Activated T-helper 2 cell treated with anti-CD3 and anti-CD28 coated beads, Interferon-gamma antibody, Interleukin-2, Interleukin-4, amounts not matched to agents 10 μg/mL and 5 μg/mL and 100 μg/mL, durations not matched to agents 14 hours and 24 hours and 36 hours (primary cell): ENCODE data around the gene TRHDE. TPM values are rescaled to one million over a fixed set of nuclear protein-coding genes. Genes with fewer than 3 reads are reported as not detected.
"Not testable (repeated sequence)": the region's sequence is repeated elsewhere in the genome, so short reads cannot be mapped to it uniquely, and the experiment has no call there.

Source experiments
- DNase-seq: peaks from one replicate; pipeline ENCODE4 v3.0.0; 2021; ENCODE audit warnings: low spot score
- H3K27ac Mint-ChIP-seq: one replicate; pipeline ENCODE4 v1.8.0; 2021; ENCODE audit warnings: mixed read lengths
- H3K27me3 Mint-ChIP-seq: one replicate; pipeline ENCODE4 v1.8.0; 2021; ENCODE audit warnings: low read depth, mixed read lengths
- H3K36me3 Mint-ChIP-seq: one replicate; pipeline ENCODE4 v1.8.0; 2021; ENCODE audit warnings: low read depth, mixed read lengths
- H3K4me1 Mint-ChIP-seq: one replicate; pipeline ENCODE4 v1.8.0; 2021; ENCODE audit warnings: low read depth, mixed read lengths
- H3K4me3 Mint-ChIP-seq: one replicate; pipeline ENCODE4 v1.8.0; 2021; ENCODE audit warnings: low read depth, mild to moderate bottlenecking, moderate library complexity, mixed read lengths
- H3K9me3 Mint-ChIP-seq: one replicate; pipeline ENCODE4 v1.8.0; 2021; ENCODE audit warnings: mixed read lengths
- intact Hi-C: fragments of 100-400 bp; cut with micrococcal nuclease; formaldehyde crosslinking; loops from one replicate; pipeline ENCODE4 v1.15.1; 2023
- total RNA-seq: library from RNA; stranded (reverse); gene quantifications from 2 replicates; pipeline ENCODE4 v1.2.3, GENCODE V29; 2022

TRHDE gene
- total RNA-seq, 1 donor from 2014 or later, result not detected

DNA sequence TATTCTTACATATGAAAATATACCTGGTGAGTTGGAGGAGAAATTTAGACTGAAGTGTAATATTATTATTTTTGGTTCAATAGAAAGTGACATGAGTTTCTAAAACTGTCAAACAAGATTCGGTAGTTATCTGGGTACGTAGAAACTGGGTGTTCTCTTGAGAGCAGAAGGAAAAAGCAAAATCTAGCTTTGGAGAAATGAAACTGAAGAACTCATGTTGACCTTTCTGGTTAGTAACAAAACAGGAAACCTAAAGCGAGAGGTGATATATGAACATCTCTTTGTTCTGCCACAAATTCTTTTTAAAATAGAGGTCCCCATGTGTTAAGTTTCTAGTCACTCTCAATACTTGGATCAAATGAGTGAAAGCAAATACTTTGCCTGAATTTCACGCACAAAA lies 401.7 kb downstream of the TRHDE start:
- no peak overlapping the region for H3K27ac Mint-ChIP-seq
- no peaks in the 10 kb centered on the region for H3K4me1 Mint-ChIP-seq
- no peaks in the 10 kb centered on the region for H3K27me3 Mint-ChIP-seq
- H3K9me3 Mint-ChIP-seq, result peaks cover 5% of the 10 kb centered on the region
- no peaks in the 10 kb centered on the region for H3K36me3 Mint-ChIP-seq
- H3K4me3 Mint-ChIP-seq, result no peak overlapping the region
- no peak for DNase-seq
- intact Hi-C loops, result no loop called here

GRCh38 chr12:72676556-72676955 lies 404.4 kb downstream of the TRHDE start:
- H3K9me3 Mint-ChIP-seq, result peaks cover 5% of the 10 kb centered on the region
- no peaks in the 10 kb centered on the region for H3K36me3 Mint-ChIP-seq
- DNase-seq, result no peak
- H3K4me3 Mint-ChIP-seq, result no peak overlapping the region
- no peak overlapping the region for H3K27ac Mint-ChIP-seq
- intact Hi-C loops, result no loop called here
- no peaks in the 10 kb centered on the region for H3K27me3 Mint-ChIP-seq
- no peaks in the 10 kb centered on the region for H3K4me1 Mint-ChIP-seq

DNA sequence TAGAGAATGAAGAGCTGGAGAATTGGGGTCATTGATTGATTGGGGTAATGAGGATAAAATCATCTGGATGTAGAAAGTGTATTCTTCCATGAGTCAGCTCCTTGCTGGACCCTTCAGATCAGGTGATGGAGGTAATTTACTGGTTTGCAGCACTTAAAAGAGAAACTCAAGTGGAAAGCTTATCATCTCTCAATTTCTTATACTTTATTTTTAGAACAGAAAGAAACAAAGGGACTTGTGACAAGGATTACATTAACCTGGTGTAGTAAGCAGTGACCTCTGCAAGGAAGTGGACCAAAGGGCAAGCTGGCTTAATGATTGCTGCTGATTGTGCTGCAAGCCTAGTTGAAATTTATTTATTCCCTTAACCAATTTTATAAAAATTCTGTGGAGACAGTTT lies 405.0 kb downstream of the TRHDE start:
- Mint-ChIP-seq H3K9me3 (peaks cover 5% of the 10 kb centered on the region), H3K4me3 (no peak overlapping the region), H3K27ac (no peak overlapping the region), H3K4me1 (no peaks in the 10 kb centered on the region), H3K36me3 (no peaks in the 10 kb centered on the region), H3K27me3 (no peaks in the 10 kb centered on the region)
- intact Hi-C loops, result no loop called here
- no peak for DNase-seq

DNA sequence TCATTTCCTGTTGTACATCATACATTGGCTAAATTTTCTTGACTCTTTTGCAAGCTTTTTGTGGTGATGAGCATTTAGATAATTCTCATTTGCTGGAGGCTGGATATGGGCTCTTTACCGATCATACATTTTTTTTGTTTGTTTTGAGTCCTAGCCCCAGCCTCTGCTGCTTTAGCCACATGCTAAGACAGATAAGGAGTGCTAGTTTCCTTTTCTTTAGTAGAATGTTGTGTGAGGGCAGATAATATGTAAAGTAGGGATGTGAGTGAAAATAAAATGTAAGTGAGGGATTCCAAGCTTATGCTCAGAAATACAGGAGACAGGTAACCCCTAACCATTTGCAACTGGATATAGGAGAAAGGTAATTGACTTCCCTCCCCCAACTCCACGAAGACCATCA lies 405.7 kb downstream of the TRHDE start:
- Mint-ChIP-seq H3K4me3 (no peak overlapping the region), H3K4me1 (no peaks in the 10 kb centered on the region), H3K9me3 (peaks cover 5% of the 10 kb centered on the region), H3K36me3 (no peaks in the 10 kb centered on the region), H3K27ac (no peak overlapping the region), H3K27me3 (no peaks in the 10 kb centered on the region)
- intact Hi-C loops, result no loop called here
- no peak for DNase-seq

DNA sequence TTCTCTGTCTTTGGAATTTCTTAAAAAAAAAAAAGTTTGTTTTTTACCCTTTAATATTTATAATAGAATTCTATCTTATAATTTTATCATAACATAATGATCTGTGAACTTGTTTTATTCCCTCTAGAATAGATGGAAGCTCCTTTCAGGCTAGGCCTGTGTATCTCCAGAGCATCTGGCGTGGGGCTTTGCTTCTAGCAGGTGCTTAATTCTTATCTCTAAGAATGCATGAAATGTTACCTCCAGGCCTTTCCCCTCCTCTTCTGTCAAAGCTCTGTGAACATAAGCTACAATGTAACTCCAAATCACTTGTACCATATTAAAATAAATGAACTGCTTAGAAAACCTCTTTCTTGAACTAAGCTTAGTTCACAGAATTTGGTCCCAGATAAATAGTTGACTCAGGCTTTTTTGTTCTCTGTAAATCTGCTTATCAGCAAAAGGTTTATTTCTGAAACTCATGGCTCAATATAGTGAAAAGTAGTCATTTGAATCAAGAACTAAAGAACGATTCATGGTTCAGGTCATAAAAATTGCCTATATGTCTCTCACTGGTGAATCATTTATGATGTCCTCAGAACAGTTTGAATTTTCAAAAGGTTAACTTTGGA lies 407.1 kb downstream of the TRHDE start:
- no peaks in the 10 kb centered on the region for H3K9me3 Mint-ChIP-seq
- H3K27me3 Mint-ChIP-seq, result no peaks in the 10 kb centered on the region
- no peaks in the 10 kb centered on the region for H3K4me1 Mint-ChIP-seq
- no peaks in the 10 kb centered on the region for H3K36me3 Mint-ChIP-seq
- DNase-seq, result no peak
- H3K27ac Mint-ChIP-seq, result no peak overlapping the region
- H3K4me3 Mint-ChIP-seq, result no peak overlapping the region
- intact Hi-C loops, result no loop called here

DNA sequence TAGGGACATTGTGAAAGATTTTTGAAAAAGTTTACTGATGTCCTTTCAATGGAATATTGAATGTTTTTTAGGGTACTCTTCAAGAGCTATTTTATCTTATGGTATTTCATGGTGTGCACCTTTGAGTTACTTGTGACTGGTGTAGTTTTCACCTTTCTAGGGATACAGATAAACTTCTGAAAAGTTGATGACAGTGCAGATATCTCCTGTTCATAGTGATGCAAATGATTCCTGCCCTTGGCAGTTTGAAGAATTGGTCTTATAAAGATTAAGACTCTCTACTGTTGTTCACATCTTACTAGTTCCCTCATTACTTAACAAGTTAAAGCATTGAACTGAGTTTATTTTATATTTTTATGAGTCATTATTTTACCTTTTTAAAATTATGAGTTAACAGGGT lies 408.9 kb downstream of the TRHDE start:
- no peak overlapping the region for H3K4me3 Mint-ChIP-seq
- H3K36me3 Mint-ChIP-seq, result no peaks in the 10 kb centered on the region
- H3K27me3 Mint-ChIP-seq, result no peaks in the 10 kb centered on the region
- intact Hi-C loops, result no loop called here
- H3K4me1 Mint-ChIP-seq, result no peaks in the 10 kb centered on the region
- H3K9me3 Mint-ChIP-seq, result no peaks in the 10 kb centered on the region
- no peak for DNase-seq
- H3K27ac Mint-ChIP-seq, result no peak overlapping the region

DNA sequence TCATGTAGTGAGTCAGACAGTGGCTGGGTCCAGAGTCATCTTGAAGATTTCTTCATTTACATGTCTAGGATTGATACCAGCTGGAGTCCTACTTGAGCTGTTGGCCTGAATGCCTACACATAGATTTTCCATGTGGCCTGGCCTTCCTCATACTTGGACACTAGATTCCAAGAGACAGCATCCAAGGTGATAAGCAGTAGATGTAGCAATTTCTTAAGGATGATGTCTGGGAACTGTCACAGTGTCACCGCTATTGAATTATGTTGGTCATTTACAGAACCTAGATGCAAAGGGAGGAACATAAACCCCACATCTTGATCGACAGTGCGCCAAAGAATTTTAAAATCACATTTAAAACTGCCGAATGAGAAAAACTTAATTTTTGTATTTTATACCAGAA lies 412.3 kb downstream of the TRHDE start:
- H3K4me3 Mint-ChIP-seq, result no peak overlapping the region
- H3K9me3 Mint-ChIP-seq, result peaks cover 5% of the 10 kb centered on the region
- H3K27me3 Mint-ChIP-seq, result no peaks in the 10 kb centered on the region
- no peak overlapping the region for H3K27ac Mint-ChIP-seq
- no peak for DNase-seq
- H3K4me1 Mint-ChIP-seq, result no peaks in the 10 kb centered on the region
- no peaks in the 10 kb centered on the region for H3K36me3 Mint-ChIP-seq
- intact Hi-C loops, result no loop called here

DNA sequence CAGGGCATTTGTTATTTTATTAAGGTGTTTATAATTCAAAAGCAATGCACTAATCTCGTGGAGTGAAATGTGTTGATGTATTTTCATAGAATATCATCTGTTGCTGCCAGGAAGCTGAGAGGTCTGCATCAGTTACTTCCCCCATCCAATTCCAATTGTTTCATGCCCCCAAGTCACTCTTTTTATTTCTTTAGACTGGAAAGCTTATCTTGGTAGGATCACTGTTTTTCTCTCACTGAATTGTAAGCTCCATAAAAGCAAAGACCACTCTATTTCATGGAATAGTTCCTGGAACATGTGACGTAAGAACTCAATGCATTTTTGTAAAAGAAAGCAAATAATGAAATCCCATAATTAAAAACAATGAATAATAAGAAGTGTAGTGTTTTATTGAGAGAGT lies 420.2 kb downstream of the TRHDE start:
- DNase-seq, result no peak
- intact Hi-C loops, result no loop called here
- Mint-ChIP-seq H3K36me3 (no peaks in the 10 kb centered on the region), H3K9me3 (peaks cover 11% of the 10 kb centered on the region), H3K27ac (no peak overlapping the region), H3K4me1 (no peaks in the 10 kb centered on the region), H3K27me3 (no peaks in the 10 kb centered on the region), H3K4me3 (no peak overlapping the region)

- Mint-ChIP-seq H3K36me3 (no peaks in the 10 kb centered on the region), H3K9me3 (peaks cover 11% of the 10 kb centered on the region), H3K4me3 (no peak overlapping the region), H3K4me1 (no peaks in the 10 kb centered on the region), H3K27ac (no peak overlapping the region), H3K27me3 (no peaks in the 10 kb centered on the region)
- intact Hi-C loops, result no loop called here
- no peak for DNase-seq
Measured at GRCh38 chr12:72694193-72694592, 422.0 kb downstream of the TRHDE start.

DNA sequence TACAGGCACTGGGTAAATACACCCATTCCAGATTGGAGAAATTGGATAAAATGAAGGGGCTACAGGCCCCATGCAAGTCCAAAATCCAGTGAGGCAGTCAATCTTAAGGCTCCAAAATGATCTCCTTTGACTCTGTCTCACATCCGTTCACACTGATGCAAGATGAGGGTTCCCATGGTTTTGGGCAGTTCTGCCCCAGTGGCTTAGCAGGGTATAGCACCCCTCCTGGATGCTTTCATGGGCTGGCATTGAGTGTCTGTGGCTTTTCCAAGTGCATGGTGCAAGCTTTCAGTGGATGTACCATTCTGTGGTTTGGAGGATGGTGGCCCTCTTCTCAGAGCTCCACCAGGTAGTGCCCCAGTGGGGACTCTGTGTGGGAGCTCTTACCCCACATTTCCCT lies 427.2 kb downstream of the TRHDE start:
- H3K4me1 Mint-ChIP-seq, result no peaks in the 10 kb centered on the region
- H3K4me3 Mint-ChIP-seq, result no peak overlapping the region
- H3K27ac Mint-ChIP-seq, result no peak overlapping the region
- H3K9me3 Mint-ChIP-seq, result peaks cover 19% of the 10 kb centered on the region
- intact Hi-C loops, result no loop called here
- no peaks in the 10 kb centered on the region for H3K36me3 Mint-ChIP-seq
- no peak for DNase-seq
- no peaks in the 10 kb centered on the region for H3K27me3 Mint-ChIP-seq

GRCh38 chr12:72712025-72712424 lies 439.9 kb downstream of the TRHDE start:
- H3K4me1 Mint-ChIP-seq, H3K27me3 Mint-ChIP-seq, H3K27ac Mint-ChIP-seq, H3K4me3 Mint-ChIP-seq, H3K36me3 Mint-ChIP-seq, DNase-seq, intact Hi-C loops: not testable (repeated sequence)
- H3K9me3 Mint-ChIP-seq, result peaks cover 17% of the 10 kb centered on the region

GRCh38 chr12:72716221-72716620 lies 444.1 kb downstream of the TRHDE start:
- H3K4me3 Mint-ChIP-seq, result no peak overlapping the region
- no peak for DNase-seq
- no peaks in the 10 kb centered on the region for H3K4me1 Mint-ChIP-seq
- H3K36me3 Mint-ChIP-seq, result no peaks in the 10 kb centered on the region
- H3K9me3 Mint-ChIP-seq, result peaks cover 22% of the 10 kb centered on the region
- no peak overlapping the region for H3K27ac Mint-ChIP-seq
- H3K27me3 Mint-ChIP-seq, result no peaks in the 10 kb centered on the region
- intact Hi-C loops, result no loop called here

- Mint-ChIP-seq H3K4me1 (no peaks in the 10 kb centered on the region), H3K27ac (no peak overlapping the region), H3K9me3 (peaks cover 22% of the 10 kb centered on the region), H3K4me3 (no peak overlapping the region), H3K27me3 (no peaks in the 10 kb centered on the region), H3K36me3 (no peaks in the 10 kb centered on the region)
- no peak for DNase-seq
- intact Hi-C loops, result no loop called here
Measured at GRCh38 chr12:72717036-72717435, 444.9 kb downstream of the TRHDE start.
